Endothelial cell (in vitro differentiated cells): ENCODE measurements around the gene KICS2. TPM values are rescaled to one million over a fixed set of nuclear protein-coding genes. Genes with fewer than 3 reads are reported as not detected.
"Not testable (repeated sequence)": the region's sequence is repeated elsewhere in the genome, so short reads cannot be mapped to it uniquely, and the experiment has no call there.

Experiments
- DNase-seq: peaks from one replicate; pipeline ENCODE4 v3.0.0; 2021; ENCODE audit warnings: low spot score
- H3K27ac Mint-ChIP-seq: one replicate; pipeline ENCODE4 v1.8.0; 2021; ENCODE audit warnings: mixed read lengths, inconsistent platforms; ENCODE audit not compliant: unreplicated experiment
- H3K27me3 Mint-ChIP-seq: one replicate; pipeline ENCODE4 v1.8.0; 2021; ENCODE audit warnings: mild to moderate bottlenecking, moderate library complexity, mixed read lengths, inconsistent platforms; ENCODE audit not compliant: unreplicated experiment
- H3K36me3 Mint-ChIP-seq: one replicate; pipeline ENCODE4 v1.8.0; 2021; ENCODE audit warnings: mild to moderate bottlenecking, low read depth, mixed read lengths, inconsistent platforms; ENCODE audit not compliant: unreplicated experiment
- H3K4me1 Mint-ChIP-seq: one replicate; pipeline ENCODE4 v1.8.0; 2021; ENCODE audit warnings: mild to moderate bottlenecking, mixed read lengths, inconsistent platforms; ENCODE audit not compliant: unreplicated experiment
- H3K4me3 Mint-ChIP-seq: one replicate; pipeline ENCODE4 v1.8.0; 2021; ENCODE audit warnings: mild to moderate bottlenecking, mixed read lengths, inconsistent platforms; ENCODE audit not compliant: unreplicated experiment
- H3K9me3 Mint-ChIP-seq: one replicate; pipeline ENCODE4 v1.8.0; 2021; ENCODE audit warnings: mixed read lengths, inconsistent platforms; ENCODE audit not compliant: unreplicated experiment
- CTCF ChIP-seq: fragments of 200-600 bp; sonication (generic); IDR thresholded peaks from one replicate; pipeline ENCODE4 v1.5.0; 2021; ENCODE audit warnings: antibody characterized with exemption; ENCODE audit not compliant: unreplicated experiment
- total RNA-seq: library from RNA; stranded (reverse); fragmentation: NEBNext Ultra II Directional; extraction: Animal tissue kit (Norgen Biotek cat#: 25700); gene quantifications from one replicate; pipeline ENCODE4 v1.2.1, GENCODE V29; 2021; ENCODE audit not compliant: unreplicated experiment

KICS2 gene
- total RNA-seq, 1 donor from 2014 or later = 2.5 TPM

GRCh38 chr12:64212119-64212746, 9.9 kb downstream of the KICS2 start:
- no peak overlapping the region for H3K4me3 Mint-ChIP-seq
- no peaks in the 10 kb centered on the region for H3K36me3 Mint-ChIP-seq
- DNase-seq = no peak
- TF ChIP-seq CTCF = no peak
- no peak overlapping the region for H3K27ac Mint-ChIP-seq
- no peaks in the 10 kb centered on the region for H3K27me3 Mint-ChIP-seq
- no peaks in the 10 kb centered on the region for H3K4me1 Mint-ChIP-seq
- no peaks in the 10 kb centered on the region for H3K9me3 Mint-ChIP-seq

GRCh38 chr12:64207453-64207852, 14.6 kb downstream of the KICS2 start:
- Mint-ChIP-seq H3K4me1 (no peaks in the 10 kb centered on the region), H3K27me3 (no peaks in the 10 kb centered on the region), H3K9me3 (no peaks in the 10 kb centered on the region), H3K36me3 (peaks cover 5% of the 10 kb centered on the region), H3K27ac (no peak overlapping the region), H3K4me3 (no peak overlapping the region)
- TF ChIP-seq CTCF = no peak
- DNase-seq = no peak

GRCh38 chr12:64205542-64205941, 16.6 kb downstream of the KICS2 start:
- Mint-ChIP-seq H3K9me3 (no peaks in the 10 kb centered on the region), H3K27me3 (no peaks in the 10 kb centered on the region), H3K4me1 (no peaks in the 10 kb centered on the region), H3K4me3 (no peak overlapping the region), H3K27ac (no peak overlapping the region), H3K36me3 (peaks cover 5% of the 10 kb centered on the region)
- no peak for DNase-seq
- TF ChIP-seq CTCF = no peak

- H3K4me3 Mint-ChIP-seq = no peak overlapping the region
- no peak overlapping the region for H3K27ac Mint-ChIP-seq
- peaks cover 5% of the 10 kb centered on the region for H3K36me3 Mint-ChIP-seq
- no peak for TF ChIP-seq CTCF
- H3K27me3 Mint-ChIP-seq = no peaks in the 10 kb centered on the region
- H3K4me1 Mint-ChIP-seq = no peaks in the 10 kb centered on the region
- DNase-seq = no peak
- no peaks in the 10 kb centered on the region for H3K9me3 Mint-ChIP-seq
Observed at GRCh38 chr12:64203775-64204174, 18.3 kb downstream of the KICS2 start.

- no peak for TF ChIP-seq CTCF
- no peaks in the 10 kb centered on the region for H3K4me1 Mint-ChIP-seq
- H3K4me3 Mint-ChIP-seq = no peak overlapping the region
- H3K36me3 Mint-ChIP-seq = peaks cover 5% of the 10 kb centered on the region
- H3K27me3 Mint-ChIP-seq = no peaks in the 10 kb centered on the region
- H3K27ac Mint-ChIP-seq = no peak overlapping the region
- H3K9me3 Mint-ChIP-seq = no peaks in the 10 kb centered on the region
- DNase-seq = no peak
Observed at GRCh38 chr12:64203036-64203435, 19.1 kb downstream of the KICS2 start.

GRCh38 chr12:64195841-64196240, 26.3 kb downstream of the KICS2 start:
- H3K4me1 Mint-ChIP-seq, H3K27me3 Mint-ChIP-seq, H3K36me3 Mint-ChIP-seq, DNase-seq, H3K4me3 Mint-ChIP-seq, H3K27ac Mint-ChIP-seq, H3K9me3 Mint-ChIP-seq: not testable (repeated sequence)
